ENCODE data around the gene SOAT1.
"Not testable (repeated sequence)": the region's sequence is repeated elsewhere in the genome, so short reads cannot be mapped to it uniquely, and the experiment has no call there.

The SOAT1 gene

GRCh38 chr1:179310291-179310690 is 16.7 kb downstream of the SOAT1 start:
- no peak for DNase-seq

- no peak for DNase-seq
These were observed 17.1 kb downstream of the SOAT1 start for GRCh38 chr1:179310721-179311120.

GRCh38 chr1:179311149-179311700 is 17.6 kb downstream of the SOAT1 start:
- no peak for DNase-seq

DNA sequence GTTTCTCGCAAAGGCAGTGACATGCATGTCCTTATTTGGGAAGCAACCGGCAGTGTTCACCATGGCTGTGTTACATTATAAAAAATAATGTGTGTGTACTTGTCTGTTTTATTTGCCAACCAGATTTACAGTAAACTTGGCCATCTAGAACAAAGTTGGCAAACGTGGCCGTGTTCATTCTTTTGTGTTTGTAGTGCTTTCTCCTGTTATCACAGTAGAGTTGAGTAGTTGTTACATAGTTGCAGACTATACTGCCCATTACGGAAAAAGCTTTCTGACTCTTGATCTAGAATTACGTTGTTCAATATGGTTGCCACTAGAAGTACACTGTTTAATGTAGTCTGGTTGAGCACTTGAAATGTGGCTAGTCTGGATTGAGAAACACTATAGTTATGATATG is 19.4 kb downstream of the SOAT1 start:
- no peak for DNase-seq

DNA sequence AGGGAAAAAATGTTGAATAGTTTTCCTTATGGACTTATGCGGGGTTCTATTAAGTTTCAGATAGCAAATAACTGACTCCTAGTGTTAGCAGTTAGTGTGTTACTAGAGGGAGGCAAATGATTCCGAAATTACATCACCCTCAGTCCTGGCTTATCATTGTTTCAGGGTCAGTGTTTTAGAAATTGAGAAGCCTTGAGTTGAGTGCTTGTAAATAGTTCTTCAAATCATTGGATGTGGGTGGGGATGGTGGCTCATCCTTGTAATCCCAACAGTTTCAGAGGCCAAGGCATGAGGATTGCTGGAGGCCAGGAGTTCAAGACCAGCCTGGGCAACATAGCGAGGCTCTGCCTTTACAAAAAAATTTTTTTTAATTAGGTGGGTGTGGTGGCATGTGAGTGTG is 21.3 kb downstream of the SOAT1 start:
- DNase-seq: no peak

- no peak for DNase-seq
These were observed 24.9 kb downstream of the SOAT1 start for GRCh38 chr1:179318491-179318890.

DNA sequence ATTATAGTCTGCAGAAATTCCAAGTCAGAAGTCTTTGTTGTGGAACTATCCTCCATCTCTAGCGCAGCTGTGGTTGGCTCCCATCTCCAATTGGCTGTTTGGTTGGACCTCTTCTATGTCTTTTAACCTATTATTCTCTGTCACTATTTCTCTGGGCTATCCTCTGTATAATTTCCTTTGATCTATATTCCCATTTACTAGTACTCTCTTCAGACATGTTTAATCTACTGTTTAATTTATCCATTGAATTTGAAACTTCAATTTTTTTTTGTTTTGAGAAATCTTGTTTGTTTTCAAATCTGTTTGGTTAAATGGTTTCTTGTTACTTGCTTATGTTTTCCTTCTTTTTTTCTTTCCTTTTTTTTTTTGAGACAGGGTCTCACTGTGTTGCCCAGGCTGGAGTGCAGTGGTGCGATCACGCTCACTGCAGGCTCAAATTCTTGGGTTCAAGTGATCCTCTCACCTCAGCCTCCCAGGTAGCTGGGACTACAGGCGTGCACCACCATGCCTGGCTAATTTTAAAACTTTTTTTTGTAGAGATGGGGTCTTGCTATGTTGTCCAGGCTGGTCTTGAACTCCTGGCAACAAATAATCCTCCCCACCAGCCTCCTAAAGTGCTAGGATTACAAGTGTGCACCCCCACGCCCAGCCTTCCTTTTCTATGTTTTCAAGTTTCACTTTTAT is 28.1 kb downstream of the SOAT1 start:
- DNase-seq: no peak

GRCh38 chr1:179322557-179322956 is 29.0 kb downstream of the SOAT1 start:
- no peak for DNase-seq

- no peak for DNase-seq
These were observed 29.8 kb downstream of the SOAT1 start for GRCh38 chr1:179323436-179323835.

- DNase-seq: no peak
These were observed 32.2 kb downstream of the SOAT1 start for GRCh38 chr1:179325836-179326235.

DNA sequence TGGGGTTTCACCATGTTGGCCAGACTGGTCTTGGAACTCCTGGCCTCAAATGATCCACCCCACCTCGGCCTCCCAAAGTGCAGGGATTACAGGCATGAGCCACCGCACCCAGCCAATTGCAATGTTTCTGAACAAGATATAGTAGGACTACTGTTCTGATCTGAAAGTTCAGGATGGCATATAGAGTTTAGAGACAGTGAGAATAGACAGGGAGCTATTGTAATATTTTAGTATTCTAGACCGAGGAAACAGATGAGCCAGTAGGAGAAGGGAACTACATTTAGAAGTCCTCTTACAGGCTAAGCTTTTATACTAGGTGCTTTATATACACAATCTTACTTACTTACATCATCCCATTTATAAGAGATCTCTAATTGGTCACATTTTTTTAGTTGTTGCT is 33.1 kb downstream of the SOAT1 start:
- DNase-seq: no peak

DNA sequence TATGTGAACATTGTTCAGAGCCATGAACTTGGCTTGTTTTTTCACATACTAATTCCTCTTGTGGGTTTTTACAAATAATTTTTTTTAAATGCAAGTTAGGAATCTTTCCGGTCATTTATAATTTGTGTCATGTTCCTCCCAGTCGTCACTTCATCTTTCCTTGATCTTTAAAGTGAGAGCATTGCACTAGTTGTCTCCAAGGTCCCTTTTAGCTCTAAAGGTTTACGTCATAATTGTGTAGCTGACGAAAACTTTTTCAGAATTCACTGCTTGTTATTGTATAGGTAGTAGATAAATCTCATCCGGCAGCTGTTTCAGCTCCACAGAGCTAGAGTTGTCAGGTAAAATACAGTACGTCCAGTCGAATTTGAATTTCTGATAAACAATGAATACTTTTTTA is 33.6 kb downstream of the SOAT1 start:
- no peak for DNase-seq

GRCh38 chr1:179327679-179328078 is 34.1 kb downstream of the SOAT1 start:
- DNase-seq: no peak

GRCh38 chr1:179329862-179330261 is 36.3 kb downstream of the SOAT1 start:
- DNase-seq: no peak

GRCh38 chr1:179334440-179334839 is 40.8 kb downstream of the SOAT1 start:
- no peak for DNase-seq

- no peak for DNase-seq
These were observed 43.7 kb downstream of the SOAT1 start for GRCh38 chr1:179337288-179337687.

- no peak for DNase-seq
These were observed 44.5 kb downstream of the SOAT1 start for GRCh38 chr1:179337942-179338560.

DNA sequence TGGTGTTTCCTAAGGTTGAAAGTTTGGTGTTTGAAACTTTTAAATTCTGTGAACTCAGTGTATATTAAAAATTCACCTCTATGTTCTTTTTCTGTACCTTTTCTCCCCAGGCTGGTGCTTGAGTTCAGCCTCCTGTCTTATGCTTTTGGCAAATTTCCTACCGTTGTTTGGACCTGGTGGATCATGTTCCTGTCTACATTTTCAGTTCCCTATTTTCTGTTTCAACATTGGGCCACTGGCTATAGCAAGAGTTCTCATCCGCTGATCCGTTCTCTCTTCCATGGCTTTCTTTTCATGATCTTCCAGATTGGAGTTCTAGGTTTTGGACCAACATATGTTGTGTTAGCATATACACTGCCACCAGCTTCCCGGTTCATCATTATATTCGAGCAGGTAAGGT is 47.3 kb downstream of the SOAT1 start:
- DNase-seq: no peak

- DNase-seq: no peak
These were observed 48.4 kb downstream of the SOAT1 start for GRCh38 chr1:179341943-179342547.

GRCh38 chr1:179342740-179343404 is 49.3 kb downstream of the SOAT1 start:
- DNase-seq: no peak

- no peak for DNase-seq
These were observed 57.7 kb downstream of the SOAT1 start for GRCh38 chr1:179351281-179351680.

DNA sequence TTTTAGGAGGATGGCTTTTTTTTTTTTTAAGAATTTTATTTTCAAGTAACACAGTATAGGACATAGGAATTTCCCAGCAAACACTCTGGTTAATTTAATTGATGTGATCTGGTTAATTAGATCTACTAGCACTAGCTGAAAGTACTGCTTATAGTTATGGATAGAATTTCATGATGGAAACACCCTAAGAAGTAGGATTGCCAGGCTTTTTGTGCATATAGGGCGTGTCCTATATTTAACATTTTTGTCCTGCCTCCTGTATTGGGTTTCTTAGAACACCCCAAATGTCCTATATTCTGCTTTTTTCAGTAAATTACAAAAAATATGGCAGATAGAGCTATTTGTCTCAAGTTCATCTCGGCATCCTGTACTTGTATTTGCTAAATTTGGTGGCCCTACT is 58.6 kb downstream of the SOAT1 start:
- DNase-seq: no peak

DNA sequence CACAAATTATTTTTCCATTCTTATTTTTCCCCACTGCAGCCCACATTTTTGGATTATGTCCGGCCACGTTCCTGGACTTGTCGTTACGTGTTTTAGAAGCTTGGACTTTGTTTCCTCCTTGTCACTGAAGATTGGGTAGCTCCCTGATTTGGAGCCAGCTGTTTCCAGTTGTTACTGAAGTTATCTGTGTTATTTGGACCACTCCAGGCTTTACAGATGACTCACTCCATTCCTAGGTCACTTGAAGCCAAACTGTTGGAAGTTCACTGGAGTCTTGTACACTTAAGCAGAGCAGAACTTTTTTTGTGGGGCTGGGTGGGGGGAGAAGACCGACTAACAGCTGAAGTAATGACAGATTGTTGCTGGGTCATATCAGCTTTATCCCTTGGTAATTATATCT is 59.9 kb downstream of the SOAT1 start:
- DNase-seq: no peak

DNA sequence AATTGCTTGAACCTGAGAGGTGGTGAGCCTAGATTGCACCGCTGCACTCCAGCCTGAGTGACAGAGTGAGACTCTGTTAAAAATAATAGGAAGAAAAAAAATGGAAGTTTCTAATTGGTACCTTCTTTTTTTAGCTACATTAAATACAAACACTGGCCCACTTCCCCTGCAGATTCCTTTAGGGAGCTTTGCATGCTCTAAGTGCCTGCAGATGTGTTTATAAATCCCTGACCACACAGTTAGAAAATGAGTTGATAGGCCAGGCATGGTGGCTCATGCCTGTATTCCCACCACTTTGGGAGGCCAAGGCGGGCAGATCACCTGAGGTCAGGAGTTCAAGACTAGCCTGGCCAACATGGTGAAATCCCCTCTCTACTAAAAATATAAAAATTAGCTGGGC is 68.0 kb downstream of the SOAT1 start:
- DNase-seq: not testable (repeated sequence)

All from NCI-H2171 treated with DMSO at 0.1 percent for 48 hours (cell line).